T-helper 2 cell treated with Interferon-gamma antibody and Interleukin-4, amounts not matched to agents 100 ng/mL and 5 ng/mL, for 36 hours (primary cell): ENCODE data around the gene LTBP1. TPM values are rescaled to one million over a fixed set of nuclear protein-coding genes. Genes with fewer than 3 reads are reported as not detected.
"Not testable (repeated sequence)": the region's sequence is repeated elsewhere in the genome, so short reads cannot be mapped to it uniquely, and the experiment has no call there.

Experiments used
- intact Hi-C: fragments of 100-400 bp; cut with micrococcal nuclease; formaldehyde crosslinking; loops from one replicate; pipeline ENCODE4 v1.15.1; 2023
- total RNA-seq: library from RNA; stranded (reverse); gene quantifications from 2 replicates; pipeline ENCODE4 v1.2.3, GENCODE V29; 2022

The LTBP1 gene
- total RNA-seq, 1 donor from 2014 or later: 0.30 TPM

DNA sequence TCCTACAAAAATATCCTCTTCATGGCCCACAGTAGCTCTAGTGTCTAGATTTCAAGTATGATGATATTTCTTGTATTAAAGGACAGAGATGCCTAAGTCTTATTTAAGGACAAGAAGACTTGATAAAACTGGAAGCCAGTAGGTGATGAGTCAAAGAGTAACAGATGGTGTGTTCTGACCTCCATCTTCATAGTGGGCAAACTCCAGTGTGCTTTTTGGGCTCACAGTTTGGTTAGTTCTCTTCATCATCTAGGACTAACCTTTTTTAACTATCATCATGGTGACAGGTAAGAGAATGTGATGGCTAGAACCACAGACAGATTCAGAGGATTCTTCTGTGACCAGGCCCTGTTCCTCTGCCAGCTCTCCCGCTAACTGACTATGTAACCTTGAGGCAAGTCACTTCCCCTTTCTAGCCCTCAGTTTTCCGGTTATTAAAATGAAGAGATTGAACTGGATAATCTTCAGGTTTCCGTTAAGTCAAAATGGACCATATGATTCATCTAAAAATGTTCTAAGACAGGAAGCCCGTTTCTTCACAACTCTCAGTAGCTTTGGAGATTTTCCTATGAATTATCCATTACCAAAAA lies 389.4 kb downstream of the LTBP1 start:
- intact Hi-C loops: no loop called here

DNA sequence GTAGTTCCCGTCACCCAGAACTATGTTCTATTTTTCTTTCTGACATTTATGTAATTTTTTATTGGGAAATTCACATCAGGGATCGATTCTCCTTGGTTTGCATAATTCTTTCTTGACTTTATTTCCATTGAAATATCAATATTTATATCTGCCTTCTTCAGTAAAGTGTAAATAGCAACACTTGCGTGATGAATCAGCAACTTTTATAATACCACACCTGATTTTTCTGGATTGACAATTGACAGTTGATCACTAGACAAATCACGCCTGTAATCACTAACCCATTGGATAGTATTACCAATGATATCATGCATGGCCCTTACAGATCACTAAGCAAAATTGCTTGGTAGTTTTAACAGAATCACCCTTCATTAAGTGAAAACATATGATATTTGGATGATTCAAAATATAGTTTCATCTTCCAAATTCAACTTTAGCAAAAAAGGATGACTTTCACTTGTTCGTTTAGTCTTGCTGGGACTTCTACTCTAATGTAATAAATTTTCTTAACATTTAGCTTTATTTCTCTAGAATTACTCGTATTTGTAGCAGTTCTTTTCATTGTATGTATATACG lies 390.7 kb downstream of the LTBP1 start:
- intact Hi-C loops: no loop called here

DNA sequence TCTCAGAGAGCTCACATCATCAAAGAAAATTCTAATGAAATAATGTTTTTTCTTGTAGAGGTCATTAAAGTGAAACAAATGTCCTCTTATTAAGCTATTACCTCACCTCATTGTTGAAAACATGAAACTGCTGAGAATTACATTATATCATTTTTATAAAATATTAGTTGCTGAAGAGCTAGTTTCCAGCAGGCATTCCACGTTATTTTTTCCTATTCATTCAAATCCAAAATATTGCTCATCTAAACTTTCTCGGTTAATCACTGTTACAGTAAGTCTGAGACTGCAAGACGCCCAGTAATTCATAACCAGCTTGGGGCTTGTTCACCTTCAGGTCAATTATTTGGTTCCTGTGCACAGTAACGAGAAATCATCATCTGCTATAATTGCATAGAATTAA lies 391.2 kb downstream of the LTBP1 start:
- intact Hi-C loops: no loop called here

DNA sequence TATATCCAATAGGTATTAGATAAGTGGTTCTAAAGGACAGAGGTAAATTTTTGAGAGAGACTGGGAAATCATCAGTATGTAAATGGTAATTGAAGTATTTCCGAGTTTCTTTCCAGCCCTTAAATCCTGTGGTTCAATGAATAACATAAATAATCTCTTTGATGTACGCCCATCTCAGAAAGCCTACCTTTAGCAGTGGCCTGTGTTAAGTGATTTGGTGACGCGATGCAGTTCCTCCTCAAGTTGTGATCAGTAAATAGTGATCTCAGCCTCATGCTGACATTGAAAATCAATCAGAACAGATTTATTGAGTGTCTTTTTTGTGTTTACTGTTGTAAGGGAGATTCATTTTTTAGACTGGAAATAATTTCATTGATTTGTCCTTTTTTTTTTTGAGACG lies 392.5 kb downstream of the LTBP1 start:
- intact Hi-C loops: no loop called here

DNA sequence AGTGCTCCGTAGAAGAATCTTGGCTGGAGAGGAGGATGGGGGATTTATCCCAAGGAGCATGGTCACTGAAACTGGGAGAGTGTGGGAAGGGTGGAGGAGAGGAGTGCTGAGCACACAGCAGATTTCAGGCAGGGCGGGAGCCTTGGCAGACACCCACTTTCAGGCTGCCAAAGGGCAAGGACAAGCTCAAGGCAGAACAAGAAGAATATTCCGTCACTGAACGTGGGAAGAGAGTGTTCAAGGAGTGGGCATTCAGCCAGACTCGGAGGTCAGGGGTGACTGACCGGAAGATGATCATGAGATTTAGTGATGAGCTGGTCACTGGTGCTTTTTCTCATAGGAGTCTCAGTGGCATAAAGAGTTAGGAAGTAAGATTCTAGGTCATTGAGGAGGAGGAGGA lies 393.5 kb downstream of the LTBP1 start:
- intact Hi-C loops: no loop called here

DNA sequence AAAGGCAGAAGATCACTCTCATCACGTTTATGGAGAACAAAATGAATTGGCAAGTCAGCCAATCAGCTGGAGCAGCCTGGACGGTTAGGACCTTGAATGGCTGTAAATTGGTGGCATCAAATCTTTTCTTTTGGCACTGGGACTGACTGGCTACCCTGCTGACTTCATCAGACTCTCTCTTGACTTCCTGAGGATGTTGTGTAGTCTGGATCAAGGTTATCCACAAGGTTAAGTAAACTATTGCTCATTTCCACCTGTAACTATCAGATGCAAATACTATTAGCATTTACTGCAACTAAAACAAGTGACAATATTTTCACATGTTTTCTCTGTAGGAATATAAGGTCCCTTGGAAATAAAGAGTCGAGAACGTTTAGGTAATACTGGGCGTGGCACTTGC lies 395.4 kb downstream of the LTBP1 start:
- intact Hi-C loops: no loop called here

DNA sequence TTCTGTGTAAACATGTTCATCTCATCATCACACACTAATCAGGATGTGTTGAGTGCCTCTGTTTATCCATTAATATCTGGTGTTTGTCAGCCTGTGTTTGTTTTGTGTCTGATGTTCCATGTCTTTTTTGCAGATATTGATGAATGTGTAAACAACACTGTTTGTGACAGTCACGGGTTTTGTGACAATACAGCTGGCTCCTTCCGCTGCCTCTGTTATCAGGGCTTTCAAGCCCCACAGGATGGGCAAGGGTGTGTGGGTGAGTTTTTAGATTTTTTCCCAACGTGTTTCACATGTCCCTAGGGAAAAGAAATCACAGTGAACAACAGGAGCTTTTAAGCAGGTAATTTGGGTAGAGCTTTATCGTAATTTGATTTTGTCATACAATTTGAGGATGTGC lies 396.0 kb downstream of the LTBP1 start:
- intact Hi-C loops: no loop called here

DNA sequence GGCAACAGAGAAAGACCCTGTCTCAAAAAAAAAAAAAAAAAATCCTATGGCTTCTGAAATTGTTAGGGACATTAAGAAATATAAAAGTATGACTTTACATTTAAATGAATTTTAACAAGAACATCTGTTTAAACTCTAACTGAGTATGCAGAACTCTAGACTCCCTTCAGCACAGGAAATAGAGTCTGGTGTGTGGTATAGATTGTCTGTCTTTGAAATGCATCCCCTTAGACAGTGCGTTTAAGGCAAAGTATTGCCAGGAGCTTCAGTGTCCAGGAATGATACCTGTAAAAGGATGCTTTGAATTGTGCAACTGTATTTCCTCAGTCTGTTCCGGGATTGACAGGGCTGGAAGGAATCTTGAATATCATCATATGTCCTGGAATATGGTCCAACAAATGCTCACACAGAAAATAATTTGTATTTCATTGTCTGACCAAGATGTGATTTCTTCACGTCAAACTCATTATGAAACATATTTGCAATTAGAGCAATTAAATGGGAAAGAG lies 396.7 kb downstream of the LTBP1 start:
- intact Hi-C loops: no loop called here

DNA sequence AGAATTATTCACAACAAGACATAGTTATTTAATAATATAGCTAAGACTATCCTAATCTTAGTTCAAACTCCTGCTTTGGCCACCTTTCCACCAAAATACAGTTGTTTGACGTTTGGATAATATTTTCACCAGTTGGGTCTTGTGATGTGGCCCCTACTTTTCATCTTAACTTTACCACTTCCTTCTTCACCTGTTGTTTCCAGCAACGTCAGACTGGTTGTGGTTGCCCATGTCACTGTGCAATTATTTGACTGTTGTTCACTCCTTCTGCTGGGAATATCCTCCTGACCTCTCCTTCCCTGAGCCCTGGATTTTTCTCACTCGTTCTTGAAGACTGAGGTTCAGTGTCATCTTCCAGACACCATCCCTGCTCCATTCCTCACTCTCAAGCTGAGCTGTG lies 397.5 kb downstream of the LTBP1 start:
- intact Hi-C loops: no loop called here

DNA sequence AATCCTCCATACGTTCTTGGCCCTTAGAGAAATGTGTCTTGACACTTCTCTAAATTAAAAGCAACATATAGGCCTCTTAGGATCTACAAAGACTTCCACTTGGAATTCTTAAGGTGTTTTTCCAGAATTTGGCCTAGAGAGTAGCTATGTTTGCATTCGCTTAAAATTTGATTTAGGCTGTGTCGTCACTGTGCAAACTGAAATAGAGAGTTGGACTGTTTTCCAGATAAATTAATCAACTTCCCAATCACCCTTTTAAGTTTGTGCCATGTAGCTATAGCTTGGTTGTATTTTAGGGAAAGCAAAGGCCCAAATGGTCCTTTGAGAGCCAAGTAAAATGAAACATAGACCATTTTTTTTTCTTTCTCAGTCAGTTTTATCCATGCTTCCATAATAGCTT lies 401.1 kb downstream of the LTBP1 start:
- intact Hi-C loops: no loop called here

DNA sequence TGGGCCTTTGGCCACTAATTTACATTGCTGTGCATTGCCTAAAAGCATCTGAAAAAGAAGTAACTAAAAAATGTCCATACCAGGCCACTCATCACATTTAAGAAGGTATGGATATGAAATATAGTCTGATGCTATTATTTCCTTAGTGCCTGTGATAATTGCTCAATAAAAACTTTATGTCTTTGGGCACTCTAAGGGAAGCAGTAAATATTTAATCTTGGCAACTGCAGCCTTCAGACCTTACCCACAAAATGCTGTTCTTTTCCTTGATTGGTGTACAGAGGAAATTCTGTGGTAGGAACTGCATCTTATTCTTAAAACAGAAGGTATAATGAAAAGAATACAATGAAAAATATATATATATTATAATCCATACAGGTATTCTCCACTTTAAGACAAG lies 403.9 kb downstream of the LTBP1 start:
- intact Hi-C loops: no loop called here

DNA sequence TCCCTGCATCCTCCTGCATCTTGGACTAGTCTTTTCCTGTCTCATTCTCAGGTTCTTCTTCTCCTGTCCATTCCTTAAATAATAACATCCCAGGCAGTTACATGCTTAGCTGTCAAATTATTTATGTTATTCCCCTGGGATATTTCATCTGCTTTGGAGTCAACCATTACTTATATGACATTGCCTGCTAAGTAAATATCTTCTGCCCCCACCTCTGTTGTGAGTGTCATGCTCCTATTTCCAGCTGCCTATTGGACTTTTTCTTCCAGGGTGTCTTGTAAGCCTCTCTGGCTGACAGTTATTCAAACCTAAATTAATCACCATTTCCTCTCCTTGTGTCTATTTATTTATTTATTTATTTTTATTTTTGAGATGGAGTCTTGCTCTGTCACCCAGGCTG lies 405.0 kb downstream of the LTBP1 start:
- intact Hi-C loops: no loop called here

DNA sequence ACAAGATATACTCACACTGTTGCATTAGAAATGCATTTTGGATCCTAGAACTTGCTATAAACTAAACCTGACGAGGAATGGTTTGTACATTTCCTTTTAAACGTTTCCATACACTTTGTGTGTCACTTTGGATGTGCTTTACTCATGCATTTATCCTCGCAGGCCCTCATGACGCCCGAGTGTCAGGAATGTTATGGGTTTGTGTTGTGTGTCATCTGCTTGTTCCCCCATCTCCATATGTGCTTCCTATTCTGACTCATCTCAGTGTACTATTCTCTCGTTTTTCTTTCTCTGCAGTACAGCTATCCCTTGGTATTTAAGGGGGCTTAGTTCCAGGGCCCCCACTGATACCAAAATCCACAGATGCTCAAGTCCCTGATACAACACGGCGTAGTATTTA lies 408.2 kb downstream of the LTBP1 start:
- intact Hi-C loops: no loop called here

DNA sequence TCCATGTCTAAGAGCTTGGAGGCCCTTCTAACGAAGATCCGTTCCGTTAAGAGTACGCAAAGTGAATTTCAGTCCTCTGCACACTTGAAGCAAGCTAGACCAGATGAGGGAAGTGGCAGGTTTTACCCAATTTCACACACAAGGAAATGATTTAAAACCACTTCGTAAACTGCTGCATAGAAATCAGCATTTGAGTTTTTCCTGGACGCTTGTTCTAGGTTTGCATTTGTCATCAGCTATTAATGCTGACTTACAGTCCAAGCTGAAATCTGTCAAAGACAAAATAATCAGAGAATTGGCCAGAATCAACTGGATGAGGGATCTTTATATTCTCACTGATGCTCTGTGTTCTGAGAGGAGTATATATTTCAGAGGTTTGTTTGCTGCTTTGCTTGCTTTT lies 412.1 kb downstream of the LTBP1 start:
- intact Hi-C loops: no loop called here

DNA sequence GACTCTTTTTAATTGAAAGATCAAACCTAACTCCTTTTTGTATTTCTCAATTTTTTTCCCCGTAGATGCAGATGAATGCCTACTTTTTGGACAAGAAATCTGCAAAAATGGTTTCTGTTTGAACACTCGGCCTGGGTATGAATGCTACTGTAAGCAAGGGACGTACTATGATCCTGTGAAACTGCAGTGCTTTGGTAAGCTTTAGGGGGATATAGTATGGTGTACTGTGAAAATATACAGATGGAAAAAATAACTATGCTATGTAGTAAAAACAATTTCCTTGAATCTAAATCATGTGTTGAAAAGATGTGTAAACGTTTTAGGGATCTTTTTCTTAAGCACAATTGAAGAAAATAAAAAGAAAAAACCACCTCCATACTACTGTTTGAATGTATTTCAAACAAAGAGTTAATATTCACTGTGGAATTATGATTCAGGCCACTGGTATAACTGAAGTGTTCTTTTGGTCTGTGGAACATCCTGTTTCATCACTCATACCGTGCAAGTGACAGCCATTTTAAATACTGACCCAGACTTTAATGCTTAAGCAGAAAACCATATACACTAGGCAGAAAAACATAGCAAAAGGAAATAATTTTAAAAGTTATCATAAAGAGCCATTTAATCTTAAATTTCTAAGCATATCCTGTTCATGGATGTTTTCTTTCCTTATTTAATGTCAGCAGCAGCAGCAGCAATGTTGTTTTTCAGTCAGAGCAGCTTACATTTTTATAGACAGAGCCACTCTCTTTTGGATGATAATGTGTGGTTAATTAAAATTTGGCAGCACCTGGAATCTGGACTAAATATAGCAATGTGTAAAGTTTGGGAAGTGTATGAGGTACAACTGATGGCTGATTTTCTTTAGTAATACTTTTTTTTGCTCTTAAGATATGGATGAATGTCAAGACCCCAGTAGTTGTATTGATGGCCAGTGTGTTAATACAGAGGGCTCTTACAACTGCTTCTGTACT lies 416.9 kb downstream of the LTBP1 start:
- intact Hi-C loops: no loop called here

DNA sequence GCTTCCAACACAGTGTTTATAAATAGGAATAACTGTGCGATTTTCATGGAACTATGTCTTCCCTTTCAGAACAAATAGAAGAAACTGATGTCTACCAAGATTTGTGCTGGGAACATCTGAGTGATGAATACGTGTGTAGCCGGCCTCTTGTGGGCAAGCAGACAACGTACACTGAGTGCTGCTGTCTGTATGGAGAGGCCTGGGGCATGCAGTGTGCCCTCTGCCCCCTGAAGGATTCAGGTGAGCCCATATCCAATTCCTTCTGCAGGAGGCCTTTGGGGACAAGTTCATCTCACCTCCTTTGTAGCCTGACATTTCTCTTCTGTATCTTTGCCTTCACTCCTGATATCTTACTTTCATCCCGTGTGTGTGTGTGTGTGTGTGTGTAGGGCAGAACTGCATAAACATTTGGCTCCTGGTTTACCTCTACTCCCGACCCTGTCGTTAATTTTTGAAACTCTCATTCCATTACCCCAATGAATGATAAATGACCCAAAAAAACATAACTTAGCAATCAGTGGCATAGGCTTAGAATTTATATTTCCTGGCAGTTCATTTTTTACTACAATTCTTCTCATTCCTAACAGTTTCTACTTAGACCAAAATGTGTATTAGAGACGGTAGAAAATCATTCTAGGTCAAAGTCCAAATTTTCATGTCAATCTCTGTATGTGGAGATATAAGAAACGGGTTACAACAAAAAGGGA lies 418.7 kb downstream of the LTBP1 start:
- intact Hi-C loops: no loop called here

DNA sequence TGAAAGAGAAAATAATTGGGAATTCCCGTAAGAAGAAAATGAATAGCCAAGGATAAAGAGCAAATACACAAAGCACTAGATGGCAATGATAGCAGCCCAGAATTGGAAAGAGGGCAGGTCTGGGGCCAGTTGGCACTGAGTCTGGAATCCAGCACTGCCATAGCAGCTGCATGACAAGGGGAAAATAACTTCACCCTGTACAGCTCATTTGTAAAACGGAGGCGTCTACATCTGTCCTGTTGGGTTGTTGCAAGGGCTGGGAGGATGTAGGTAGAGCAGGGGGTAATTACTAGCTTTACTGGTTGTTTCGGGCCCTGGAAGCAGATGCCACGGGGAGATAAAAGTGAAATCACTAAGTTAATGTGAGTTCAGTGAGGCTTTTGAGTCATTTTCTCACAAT lies 419.7 kb downstream of the LTBP1 start:
- intact Hi-C loops: no loop called here

DNA sequence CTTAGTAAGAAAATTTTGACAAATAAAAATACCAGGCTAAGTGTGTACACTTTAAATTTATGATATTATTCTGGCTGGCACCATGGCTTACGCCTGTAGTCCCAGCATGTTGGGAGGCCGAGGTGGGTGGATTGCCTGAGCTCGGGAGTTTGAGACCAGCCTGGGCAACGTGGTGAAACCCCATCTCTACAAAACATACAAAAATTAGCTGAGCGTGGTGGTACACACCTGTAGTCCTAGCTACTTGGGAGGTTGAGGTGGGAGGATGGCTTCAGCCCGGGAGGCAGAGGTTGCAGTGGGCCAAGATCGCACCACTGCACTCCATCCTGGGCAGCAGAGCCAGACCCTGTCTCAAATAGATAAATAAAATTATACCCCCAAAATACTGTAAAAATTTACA lies 421.8 kb downstream of the LTBP1 start:
- intact Hi-C loops: not testable (repeated sequence)

DNA sequence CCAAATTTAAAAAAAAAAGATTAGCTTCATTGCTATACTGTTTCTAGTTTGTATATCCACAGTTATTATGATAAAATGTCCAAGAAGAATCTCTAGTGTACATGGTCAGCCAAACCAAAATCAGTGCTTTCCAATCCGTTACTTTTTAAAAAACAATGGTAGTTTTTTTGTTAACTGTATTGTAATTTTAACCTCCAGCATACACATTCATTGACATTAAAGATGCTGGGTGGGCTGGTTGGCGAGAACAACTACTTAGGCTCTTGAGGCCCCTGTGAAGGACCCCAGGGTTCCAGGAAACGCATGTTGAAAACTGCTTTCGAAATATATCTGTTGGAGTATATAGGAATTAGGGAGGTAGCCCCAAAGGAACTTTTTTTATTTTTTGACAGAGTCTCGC lies 422.4 kb downstream of the LTBP1 start:
- intact Hi-C loops: no loop called here

DNA sequence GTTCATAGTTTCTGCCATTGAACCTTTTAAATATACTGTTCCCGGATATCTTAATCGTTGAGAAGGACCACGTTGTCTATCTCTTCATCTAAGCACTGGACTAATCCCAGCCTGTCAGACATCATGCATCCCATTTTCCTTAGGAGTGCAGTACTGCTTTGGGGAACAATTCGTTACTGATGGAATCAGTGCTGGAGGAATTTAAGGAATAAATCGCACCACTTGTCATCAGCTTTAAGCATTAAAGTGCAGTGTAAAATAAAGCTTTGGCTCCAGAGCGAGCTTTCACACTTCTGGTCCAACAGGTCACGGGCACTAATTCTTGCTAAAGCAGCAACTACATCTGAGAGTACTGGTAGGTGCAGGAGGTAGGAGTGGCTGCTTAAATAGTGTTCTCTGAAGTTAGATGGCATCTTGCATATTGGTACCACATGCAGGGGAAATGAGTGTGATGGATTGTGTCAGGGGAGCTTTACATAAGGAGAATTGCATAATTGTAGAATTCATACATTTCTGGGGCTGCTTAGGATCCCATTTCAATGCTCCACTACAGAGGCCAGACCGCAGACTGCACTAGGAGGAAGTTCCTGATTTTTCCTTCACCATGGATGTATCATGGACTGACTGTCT lies 424.0 kb downstream of the LTBP1 start:
- intact Hi-C loops: loop anchor here (5.0 to 10.0 kb wide), 4 partner anchors 48 to 598 kb away; no protein-coding TSS in a partner anchor
